CD4-positive, alpha-beta T cell treated with Interferon gamma for 1 hour (primary cell): ENCODE measurements around the gene BTNL2.

Source experiments
- DNase-seq: peaks from one replicate; pipeline ENCODE4 v3.0.0-alpha.2; 2020

Gene BTNL2

DNA sequence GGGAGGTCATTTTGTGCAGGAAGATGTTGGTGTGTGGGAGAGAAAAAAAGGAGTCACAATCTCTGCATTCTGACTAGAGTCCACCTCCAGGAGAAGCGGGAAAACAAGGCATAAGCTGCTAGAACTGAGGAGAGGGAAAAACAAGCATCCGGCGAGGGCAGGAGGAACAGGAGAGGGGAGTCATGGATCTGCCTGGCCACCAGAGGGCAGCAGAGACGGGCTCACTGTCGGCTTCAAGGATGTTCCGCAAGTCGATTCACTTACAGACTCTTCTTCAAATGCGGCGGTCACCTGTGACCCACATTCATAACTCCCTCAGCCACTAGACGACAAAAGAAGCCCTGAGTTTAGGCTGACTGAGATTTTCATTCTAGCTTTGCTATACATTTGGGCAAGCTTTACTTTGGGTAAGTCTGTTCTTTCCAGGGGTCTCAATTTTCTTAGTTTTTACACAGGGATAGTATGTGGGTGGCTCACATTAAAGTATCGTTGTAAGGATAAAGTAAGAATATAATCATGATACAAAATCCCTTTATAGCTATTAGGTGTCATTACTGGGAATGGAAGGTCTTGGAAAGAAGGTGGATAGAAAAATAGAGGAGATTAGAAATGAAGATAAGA is 6.6 kb upstream of the BTNL2 start:
- peak; percentile 78 for DNase-seq

DNA sequence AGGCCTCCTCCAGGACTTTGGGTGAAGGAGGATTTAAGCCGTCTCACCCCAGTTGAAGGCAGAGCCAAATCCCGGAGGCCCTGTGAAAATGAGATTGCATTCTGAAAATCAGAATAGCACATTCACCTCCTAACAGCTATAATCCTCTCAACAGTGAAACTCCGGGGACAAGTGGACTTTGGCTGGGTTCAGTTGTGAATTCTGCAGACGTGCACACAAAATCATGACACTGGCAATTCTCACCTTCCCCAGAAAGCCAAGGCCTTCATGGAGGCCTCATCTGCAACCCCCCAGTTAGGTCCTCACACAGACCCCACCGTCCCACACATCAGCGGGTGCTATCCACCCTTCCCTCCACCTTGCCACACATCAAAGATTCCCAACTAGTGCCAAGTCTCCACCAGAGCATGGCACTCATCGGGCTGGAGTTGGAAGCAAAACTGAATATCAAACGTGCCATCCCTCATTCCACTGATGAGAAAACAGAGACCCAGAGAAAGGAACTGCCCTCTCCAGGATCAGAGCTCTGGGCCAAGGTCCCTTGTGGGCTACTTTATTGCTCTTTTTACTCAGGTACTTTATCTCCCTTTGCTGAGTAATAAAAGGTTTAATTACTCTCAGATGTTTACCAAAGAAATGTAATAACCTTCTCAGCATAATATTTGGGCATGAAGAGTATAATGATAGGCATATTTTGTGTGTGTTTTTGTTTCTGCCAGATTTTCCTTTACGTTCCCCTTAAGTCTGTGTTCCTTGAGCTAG is 4.8 kb upstream of the BTNL2 start:
- DNase-seq = no peak

DNA sequence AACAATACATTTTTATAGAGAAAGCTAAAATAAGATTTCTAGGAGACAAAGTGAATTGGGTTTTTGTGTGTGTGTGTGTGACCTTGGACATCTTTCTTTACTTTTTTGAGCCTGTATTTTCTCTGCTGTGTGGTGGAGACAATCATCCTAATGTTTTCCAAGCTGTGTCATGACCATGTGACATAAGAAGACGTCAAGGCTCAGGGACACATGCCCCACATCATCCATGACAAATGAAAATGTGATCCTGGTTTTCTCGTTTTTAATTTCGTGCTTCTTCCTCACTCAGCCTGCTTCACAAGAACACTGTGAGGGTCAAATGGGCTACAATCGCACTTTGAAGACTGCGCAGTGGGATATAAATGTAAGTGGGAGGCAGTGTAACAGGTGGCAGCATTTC is 3.9 kb upstream of the BTNL2 start:
- DNase-seq = no peak

DNA sequence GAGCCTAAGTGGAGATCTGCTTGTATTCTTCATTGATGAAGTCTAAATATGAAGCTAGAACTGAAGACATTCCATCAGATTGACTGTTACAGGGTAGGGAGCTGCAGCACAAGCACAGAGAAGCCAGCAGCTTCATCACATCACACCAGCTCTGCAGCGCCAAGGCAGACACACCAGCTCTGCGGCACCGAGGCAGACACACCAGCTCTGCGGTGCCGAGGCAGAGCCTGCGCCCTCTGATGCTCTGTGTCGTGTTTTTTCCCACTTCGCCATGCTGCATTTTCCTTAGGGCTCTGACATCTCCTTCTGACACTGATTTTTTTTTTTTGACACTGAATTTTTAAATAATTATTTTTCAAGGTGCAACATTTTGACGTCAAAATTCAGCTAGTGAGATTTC is 784 bp downstream of the BTNL2 start:
- no peak for DNase-seq

DNA sequence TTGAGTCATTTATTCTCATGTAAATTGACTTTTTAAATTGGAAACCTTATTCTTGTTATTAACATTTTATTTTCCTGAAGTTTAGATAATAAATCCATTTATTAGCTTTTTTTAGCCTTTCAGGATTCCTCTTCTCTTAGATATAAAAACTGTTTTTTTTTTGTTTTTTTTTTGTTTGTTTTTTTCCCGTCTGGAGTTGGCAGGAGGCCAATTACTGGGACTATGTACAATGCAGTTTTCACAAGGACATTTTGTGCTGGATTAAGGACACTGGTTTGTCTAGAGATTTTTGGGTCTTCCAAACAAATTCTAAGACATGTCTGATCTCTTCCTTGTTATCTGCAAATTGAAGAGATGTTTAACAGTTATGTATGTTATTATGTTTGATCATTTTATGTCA is 1.3 kb downstream of the BTNL2 start:
- no peak for DNase-seq

DNA sequence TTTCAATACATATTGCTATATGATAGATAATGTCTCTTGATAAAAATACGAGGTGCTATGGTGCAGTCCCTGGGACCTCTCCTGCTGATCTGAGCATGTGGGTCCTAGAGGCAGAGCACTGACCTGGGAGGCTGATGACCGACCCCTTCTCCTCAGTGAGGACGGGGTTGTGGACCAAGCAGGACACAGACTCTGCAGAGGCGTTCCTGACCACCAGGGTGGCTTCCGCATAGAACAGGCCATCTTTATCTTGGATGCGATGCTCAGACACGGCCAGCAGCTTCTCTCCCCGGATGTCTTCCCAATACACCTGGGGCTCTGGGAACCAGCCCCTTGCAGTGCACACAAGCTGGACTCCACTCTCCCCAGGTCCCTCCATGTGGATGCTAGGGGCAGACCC is 4.2 kb downstream of the BTNL2 start:
- DNase-seq = no peak

DNA sequence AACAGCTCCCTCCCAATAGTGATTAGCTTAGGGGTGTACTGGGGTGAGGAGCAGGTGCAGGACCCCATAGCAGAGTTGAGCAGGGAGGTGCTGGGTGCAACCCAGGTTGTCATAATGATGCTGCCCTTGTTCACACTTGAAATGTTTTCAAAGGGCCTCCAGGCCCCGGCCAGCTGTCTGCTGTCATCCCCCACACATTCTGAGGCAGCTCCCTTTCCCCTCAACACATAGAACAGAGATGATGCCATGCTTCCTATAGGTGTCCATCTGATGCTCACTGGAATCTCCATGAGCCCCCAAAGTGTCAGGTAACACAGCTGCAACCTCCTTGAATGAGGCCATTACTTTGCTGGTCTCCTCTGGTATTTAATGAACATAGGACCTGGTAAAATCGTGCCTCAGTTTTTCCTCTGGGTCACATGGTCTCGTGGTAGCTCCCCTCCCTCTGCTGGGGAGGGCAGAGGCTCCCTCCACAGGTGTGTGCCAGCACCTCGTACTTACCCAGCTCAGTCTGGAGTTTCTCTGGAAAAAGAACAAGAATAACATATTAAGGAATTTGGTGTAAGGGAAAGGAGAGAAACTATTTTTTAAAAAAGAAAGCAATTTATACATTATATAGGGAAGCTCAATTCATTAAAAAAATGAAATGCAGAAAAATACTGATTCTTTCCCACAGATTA is 5.6 kb downstream of the BTNL2 start:
- DNase-seq = no peak

DNA sequence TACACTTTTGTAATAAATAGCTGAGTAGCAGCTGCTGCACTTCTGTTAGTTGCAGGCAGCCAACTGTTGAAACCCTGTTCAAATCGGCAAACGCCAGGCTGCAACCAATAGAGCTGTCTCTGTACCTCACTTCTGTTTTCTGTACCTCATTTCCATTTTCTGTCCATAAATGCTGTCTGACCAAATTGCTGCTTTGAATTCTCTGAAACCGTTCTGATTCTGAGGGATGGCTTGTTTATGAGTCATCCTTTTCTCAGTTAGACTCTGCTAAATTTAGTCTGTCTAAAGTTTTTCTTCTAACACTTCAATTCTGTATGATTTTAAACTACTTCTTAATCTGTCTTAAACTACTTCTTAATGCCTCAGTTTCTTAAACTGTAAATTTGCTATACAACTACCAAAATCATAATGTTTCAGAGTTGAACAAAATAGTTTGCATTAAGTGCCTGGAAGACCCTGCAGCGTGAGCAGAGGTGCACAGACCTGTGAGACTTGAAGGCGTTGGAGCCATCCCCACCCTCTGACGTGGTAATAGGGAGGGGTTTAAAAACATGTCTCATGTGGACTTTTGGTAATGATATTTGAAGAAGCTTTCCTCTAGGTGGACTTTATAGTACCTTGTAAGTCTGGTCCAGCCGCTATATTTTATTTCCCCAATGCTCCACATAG is 9.6 kb downstream of the BTNL2 start:
- DNase-seq = no peak

DNA sequence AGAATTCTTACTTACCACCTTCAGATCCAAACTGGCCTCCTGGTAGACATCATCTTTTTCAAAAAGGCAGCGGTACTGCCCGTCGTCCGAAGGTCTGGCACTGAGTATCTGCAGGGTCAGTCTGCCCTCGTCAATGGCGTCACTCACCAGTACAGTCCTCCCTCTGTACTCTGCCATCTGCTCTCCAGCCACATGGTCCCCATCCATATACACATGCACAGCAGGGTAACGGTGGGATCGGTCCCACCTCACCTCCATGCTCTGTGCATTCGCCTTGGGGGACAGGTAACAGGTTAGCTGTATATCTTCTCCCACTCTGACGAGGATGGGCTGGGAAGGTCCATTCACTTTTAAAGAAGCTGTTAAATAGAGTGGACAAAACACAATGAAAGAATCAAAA is 11.0 kb downstream of the BTNL2 start:
- no peak for DNase-seq

DNA sequence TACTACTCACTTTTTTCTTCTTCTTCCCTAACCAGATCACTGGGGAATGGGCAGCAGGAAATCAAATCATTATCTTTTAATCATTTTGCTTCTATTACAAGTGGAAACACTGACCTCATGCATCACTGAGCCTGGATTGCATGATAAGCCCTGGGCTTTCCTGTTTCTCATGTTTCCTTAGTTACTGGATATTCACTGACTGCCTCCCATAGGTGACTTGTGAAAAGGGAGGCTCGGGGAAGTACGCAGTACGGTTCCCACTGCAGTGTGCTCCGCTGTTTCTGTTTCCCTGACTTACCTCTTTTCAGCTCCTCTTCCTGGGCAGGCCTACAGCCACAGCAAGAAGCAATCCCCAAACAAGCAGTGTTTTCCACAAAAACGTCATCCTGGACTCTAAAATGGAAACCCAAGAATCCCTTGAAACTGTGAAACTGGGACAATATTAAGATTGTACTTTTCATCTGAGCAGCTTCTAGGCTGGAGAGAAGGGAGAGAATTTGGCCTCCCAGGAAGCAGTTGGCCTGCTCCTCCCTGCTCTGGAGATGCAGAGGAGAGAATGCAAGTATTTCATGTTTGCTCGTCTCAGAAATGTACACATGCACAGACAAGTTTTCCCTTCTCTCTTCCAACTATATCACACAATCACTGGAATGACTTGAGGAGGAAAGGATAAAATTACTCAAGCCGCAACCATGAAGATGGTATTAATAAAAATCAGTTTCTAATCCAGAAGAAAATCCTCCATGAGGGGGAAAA is 13.1 kb downstream of the BTNL2 start:
- no peak for DNase-seq

DNA sequence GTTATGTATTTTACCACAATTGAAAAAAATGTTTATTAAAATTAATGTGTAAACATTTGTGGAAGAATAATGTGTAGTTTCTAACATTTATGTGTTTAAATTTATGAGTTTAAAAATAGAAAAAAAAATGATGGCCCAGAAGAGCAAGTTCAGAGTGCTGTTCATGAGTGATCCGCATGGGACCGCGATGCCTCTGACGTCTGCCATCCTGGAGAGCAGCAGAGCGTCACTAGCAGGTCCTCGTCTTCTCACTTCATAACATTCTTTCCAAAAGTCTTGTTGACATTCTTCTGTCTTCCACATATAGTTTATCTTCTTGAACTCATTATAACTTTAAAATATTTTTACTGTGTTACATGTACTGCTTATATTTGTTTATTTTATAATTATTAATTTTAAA is 15.5 kb downstream of the BTNL2 start:
- no peak for DNase-seq

DNA sequence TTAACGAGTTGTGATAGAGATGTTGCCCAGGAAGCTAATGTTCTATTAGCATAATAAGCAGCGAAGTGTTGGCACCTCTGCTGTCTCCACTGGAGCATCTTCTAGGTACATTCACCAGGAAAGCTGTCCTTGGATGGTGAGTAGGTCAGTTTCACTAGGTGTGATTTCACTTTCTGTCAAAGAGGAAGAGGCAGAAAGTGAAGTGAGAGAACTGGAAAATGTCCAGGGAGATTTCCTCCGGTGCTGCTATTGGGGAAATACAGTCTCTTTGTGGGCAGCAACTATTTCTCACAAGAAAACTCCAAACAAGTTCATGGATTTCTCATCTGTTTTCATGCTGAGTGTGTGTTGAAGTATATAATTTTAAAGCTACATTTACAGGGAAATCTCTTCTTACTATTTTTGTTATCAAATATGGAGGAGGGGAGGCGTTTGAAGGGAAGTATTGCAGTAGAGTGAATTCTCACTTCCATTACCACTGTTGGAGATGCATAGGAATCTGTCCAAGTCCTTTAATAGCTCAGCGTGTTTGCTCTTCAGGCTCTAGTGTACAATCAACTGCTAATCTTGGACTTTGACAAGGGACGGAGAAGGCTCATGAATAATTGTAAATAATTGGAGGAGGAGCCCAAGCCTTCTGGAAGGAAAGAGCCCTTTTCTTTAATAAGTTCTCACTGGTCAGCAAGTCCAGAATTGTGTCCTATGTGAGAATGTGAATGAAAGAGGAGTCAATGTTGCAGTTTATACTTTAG is 19.2 kb downstream of the BTNL2 start:
- no peak for DNase-seq

DNA sequence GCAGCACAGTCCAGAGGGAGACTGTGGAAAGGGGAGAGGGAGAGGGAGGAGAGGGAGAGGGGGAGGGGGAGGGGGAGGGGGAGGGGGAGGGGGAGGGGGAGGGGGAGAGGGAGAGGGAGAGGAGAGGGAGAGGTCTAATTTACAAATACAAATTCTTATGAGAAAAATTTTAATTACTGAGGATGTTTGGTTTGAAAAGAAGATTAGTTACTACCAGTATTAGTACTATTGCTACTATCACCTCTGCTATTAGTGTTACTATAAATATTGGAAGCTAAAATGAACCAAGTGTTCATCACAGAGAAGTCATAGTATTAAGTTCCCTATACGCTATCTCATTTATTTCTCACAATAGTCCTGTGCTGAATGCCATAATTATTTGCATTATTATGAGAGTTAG is 20.9 kb downstream of the BTNL2 start:
- no peak for DNase-seq

DNA sequence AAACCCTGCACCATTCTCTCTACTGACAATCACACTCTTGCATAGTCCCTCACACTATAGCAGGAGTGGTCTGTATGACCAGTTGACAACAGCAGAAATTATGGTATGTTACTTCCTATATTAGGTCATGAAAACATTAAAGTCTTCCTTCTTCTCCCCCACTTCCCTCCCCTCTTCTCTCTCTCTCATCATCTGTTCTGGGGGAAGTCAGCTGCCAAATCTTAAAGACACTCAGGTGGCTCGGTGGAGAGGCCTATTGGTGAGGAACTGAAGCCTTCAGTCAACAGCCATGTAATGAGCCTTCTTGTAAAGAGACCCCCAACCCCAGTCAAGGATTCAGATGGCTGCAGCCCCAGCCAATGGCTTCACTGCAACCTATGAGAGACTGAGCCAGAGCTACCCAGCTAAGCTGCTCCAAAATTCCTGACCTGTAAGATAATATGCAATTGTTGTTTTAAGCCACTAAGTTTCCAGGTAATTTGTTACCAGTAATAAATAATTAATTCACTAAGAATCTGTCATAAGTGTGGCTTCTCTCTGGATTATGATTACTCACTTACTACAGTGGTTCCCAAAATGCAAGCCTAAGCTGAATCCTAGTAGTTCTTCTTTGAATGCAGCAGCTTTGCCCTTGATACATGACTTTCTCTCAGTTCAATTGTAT is 24.1 kb downstream of the BTNL2 start:
- no peak for DNase-seq

DNA sequence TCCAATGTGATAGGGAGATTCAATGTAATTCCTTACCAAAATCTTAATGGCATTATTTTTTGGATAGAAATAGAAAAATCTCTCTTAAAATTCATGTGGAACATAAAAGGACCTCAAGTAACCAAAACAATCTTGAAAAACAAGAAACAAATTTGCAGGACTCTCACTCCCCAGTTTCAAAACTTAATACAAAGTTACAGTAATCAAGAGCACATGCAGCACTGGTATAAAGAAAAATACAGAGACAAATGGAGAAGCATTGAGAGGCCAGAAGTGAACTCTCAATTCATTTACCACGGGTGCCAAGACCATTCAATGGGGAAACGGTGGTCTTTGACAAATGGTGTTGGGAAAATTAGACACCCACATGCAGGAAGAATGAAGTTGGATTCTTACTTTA is 27.4 kb downstream of the BTNL2 start:
- DNase-seq = no peak

DNA sequence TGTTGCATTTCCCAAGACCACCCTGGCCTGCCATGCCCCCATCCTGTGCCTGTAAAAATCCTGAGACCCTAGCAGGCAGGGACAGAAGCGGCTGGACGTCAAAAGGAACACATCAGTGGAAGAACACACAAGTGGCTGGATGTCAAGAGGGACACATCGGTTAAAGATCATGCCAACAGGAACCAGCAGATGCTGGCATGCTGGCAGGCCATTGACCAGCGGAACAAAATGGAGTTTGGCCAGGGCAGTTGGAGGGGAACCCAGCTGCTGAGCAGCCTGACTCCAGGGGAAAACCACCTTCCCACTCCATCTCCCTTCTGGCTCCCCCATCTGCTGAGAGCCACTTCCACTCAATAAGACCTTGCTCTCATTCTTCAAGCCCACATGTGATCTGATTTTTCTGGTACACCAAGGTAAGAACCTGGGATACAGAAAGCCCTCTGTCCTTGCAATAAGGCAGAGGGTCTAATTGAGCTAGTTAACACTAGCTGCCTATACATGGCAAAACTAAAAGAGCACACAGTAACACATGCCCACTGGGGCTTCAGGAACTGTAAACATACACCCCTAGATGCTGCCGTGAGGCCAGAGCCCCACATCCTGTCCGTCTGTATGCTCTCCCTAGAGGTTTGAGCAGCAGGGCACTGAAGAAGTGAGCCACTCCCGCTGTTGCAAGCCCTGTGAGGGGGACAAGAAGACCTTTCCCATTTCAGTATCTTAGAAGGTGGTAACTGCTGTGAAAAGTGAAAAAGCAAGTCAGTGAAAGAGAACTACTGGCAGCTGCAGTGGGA is 31.0 kb downstream of the BTNL2 start:
- no peak for DNase-seq

DNA sequence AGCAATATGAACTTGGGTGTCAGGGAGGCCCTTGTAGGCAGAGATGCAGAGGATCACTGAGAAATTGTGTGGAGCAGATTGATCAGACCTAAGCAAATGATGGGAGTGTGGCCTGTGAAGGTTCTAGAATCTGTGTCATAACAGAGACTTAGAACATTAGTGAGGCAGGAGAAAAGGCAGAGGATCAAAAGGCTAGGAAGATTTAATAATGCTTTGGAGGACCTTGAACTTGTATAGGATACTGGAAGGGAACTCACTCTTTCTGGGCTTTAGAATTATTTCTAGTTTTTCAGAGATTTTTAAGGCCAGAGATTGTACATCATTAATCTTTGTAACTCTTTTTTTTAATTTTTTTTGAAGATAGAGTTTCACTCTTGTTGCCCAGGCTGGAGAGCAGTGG is 35.2 kb downstream of the BTNL2 start, which contains the start of gene TSBP1:
TSS of gene TSBP1 (minus strand) at position 101 of the 400 bp plus-strand sequence. CDS start 197 bp downstream, outside the sequence.
- DNase-seq = no peak

DNA sequence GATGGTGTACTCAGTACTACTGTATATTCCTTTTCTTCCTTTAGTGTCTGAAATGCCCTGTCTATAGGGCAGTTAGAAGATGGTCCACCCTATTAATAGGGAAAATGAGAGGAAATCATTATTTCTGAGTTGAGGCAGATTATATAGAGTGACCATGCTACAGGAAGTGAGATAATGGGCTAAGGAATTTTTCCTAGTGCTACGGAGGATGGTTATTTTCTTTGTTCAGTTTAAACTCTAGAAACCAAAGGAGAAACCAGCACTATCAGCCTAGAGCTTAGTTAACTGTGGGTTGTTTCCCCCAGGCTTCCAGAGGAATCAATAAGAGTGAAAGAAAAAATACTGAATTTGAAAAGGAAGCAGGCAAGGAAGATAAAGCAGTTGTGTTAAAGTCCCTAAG is 35.8 kb downstream of the BTNL2 start:
- no peak for DNase-seq

DNA sequence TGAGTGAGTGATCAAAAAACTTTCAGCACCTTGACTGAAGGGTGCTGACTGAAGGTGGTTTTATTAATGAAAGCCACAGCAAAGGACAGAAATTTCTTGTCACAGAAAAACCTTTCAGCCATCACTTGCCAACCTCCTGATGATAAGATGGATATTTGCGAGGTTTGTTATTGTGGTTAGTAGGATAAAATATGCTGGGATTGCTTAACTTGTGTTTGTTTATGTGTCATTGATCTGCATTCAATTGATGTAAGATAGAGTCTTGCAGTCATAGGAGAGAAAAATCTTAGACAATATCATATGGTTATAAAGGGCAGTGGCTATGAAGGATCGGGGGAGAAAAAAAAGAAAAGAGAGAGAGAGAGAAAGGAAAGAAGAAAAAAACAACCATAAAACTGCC is 36.5 kb downstream of the BTNL2 start:
- no peak for DNase-seq

DNA sequence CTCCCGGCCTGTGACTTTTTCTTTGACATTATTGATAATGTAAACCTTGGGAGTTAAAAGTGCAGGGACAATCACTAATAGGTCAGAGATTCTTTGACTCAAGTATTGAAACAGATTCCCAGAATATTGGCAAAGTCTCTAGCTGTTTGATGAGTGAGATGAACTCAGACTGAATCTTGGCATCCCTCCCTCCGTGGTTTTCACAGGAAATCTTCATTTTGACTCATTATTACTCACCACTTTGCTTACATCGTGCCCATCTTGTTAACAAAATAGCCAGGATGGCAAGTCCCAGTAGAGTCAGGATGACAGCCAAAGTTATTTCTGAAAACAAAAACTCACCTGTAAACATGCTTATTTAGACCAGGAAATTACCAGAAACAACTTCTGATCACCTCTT is 37.3 kb downstream of the BTNL2 start:
- DNase-seq = no peak

DNA sequence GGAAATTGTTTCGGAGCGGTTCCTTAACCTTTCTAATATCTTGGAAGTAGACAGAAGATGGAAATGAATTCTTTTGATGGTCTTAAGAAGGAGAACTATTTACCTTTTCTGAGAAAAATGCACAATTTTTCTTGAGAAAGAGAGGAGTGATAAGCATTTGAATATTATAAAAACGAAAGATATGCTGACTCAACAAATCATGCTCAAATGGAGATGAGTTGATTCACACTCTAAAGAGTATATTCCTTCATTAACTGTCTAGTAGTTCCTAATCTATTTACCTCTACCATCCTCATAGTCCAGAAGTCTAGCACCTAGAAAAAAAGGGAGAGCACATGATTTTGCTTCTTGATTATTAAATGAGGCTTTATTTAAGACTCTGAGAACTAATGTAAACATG is 39.3 kb downstream of the BTNL2 start:
- no peak for DNase-seq
